Lung (tissue), 12 donors: ENCODE measurements around the gene PRSS23. TPM values are rescaled to one million over a fixed set of nuclear protein-coding genes. Genes with fewer than 3 reads are reported as not detected.
"Not testable (repeated sequence)": the region's sequence is repeated elsewhere in the genome, so short reads cannot be mapped to it uniquely, and the experiment has no call there.

Experiments
- ATAC-seq: fragments of 200-7000 bp; cut with Tn5 transposase; one replicate; pipeline ENCODE4 v1.9.1; 2020; ENCODE audit warnings: moderate number of reproducible peaks; ENCODE audit not compliant: insufficient read depth, low FRiP score
- DNase-seq, 3 donors: peaks; one replicate each; pipeline ENCODE4 v3.0.0-alpha.2; 2013 to 2017
- H3K27ac ChIP-seq, 2 donors: one replicate each; pipeline ENCODE4 v1.5.1; 2013; ENCODE audit warnings: mild to moderate bottlenecking in 2 of 2, moderate library complexity in 2 of 2, control low read depth in 1 of 2, inconsistent platforms in 1 of 2, low read depth in 1 of 2, low read length in 1 of 2
- H3K27me3 ChIP-seq, 3 donors: one replicate each; pipeline ENCODE4 v1.5.1; 2013; ENCODE audit warnings: low read length in 2 of 3; ENCODE audit not compliant: control insufficient read depth in 3 of 3, insufficient read depth in 3 of 3
- H3K36me3 ChIP-seq, 4 donors: one replicate each; pipeline ENCODE4 v1.5.1; 2013; ENCODE audit warnings: low read length in 4 of 4, mild to moderate bottlenecking in 1 of 4, moderate library complexity in 1 of 4; ENCODE audit not compliant: control insufficient read depth in 4 of 4, insufficient read depth in 4 of 4
- H3K4me1 ChIP-seq, 5 donors: one replicate each; pipeline ENCODE4 v1.5.1; 2013; ENCODE audit warnings: low read length in 5 of 5, mild to moderate bottlenecking in 2 of 5, moderate library complexity in 1 of 5; ENCODE audit not compliant: control insufficient read depth in 5 of 5, insufficient read depth in 5 of 5
- H3K4me3 ChIP-seq: one replicate; pipeline ENCODE4 v1.5.1; 2013; ENCODE audit warnings: mild to moderate bottlenecking, control low read depth, moderate library complexity
- H3K9ac ChIP-seq, 2 donors: one replicate each; pipeline ENCODE4 v1.5.1; 2013; ENCODE audit warnings: low read length in 2 of 2, control low read depth in 1 of 2; ENCODE audit not compliant: insufficient read depth in 1 of 2
- H3K9me3 ChIP-seq, 4 donors: one replicate each; pipeline ENCODE4 v1.5.1; 2013; ENCODE audit warnings: low read length in 3 of 4, mild to moderate bottlenecking in 1 of 4, moderate library complexity in 1 of 4; ENCODE audit not compliant: control insufficient read depth in 4 of 4, insufficient read depth in 3 of 4
- CTCF ChIP-seq: IDR thresholded peaks from 2 replicates; pipeline ENCODE4 v1.5.1; 2012; ENCODE audit warnings: mild to moderate bottlenecking; ENCODE audit errors: control extremely low read depth, extremely low read depth
- WGBS, 2 donors: extraction: QIAGEN DNeasy Blood & Tissue Kit; methylation state at CpG; one replicate each; pipeline ENCODE4 v1.1.7; 2013; 5-methylcytosine and 5-hydroxymethylcytosine counted together
- polyA plus RNA-seq, 2 donors: library from polyadenylated mRNA; stranded (reverse); fragments of 200-250 nt; gene quantifications; one replicate each; pipeline ENCODE4 v1.2.1, GENCODE V29; 2013
- total RNA-seq, 2 donors: library from RNA; depleted of rRNA in 1 of 2; stranded (reverse); fragments of >200 nt in 1 of 2; gene quantifications; one replicate each; pipeline ENCODE4 v1.2.1, GENCODE V29; 2014 to 2021
- donor health status: control.
- donor health status: control.
- donor health status: Bipolar disorder and iron deficiency.
- donor health status: healthy.
- donor health status: DM: yes; HTN: yes; CAD: no.

Gene PRSS23
- total and polyA plus RNA-seq, 4 donors = 9.9 to 86.7 (median 35.0) TPM

DNA sequence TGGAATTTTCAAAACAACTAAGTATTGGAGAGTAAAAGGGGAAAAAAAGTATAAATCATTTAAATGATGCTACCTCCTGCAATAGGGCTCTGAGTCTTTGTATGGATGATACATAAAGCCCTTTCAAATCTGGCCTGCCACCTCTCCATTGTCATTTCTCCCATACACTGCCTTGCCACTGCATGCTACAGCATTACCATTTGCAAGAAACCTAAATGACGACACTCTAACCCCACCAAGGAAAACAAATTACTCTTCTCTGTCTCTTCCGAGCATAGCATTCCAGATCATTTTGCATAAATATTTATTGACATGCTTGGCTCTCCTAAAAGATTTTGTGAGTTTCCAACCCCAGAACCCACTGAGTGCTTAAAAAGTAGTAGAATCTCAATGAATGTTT lies 34.5 kb upstream of the PRSS23 start:
- no peaks in the 10 kb centered on the region for H3K4me1 ChIP-seq
- H3K9ac ChIP-seq = no peak overlapping the region
- no peaks in the 10 kb centered on the region for H3K36me3 ChIP-seq
- no peak for ATAC-seq
- H3K27ac ChIP-seq = no peak overlapping the region
- no peak overlapping the region for H3K4me3 ChIP-seq
- no peak for TF ChIP-seq CTCF
- H3K27me3 ChIP-seq = no peaks in the 10 kb centered on the region
- H3K9me3 ChIP-seq = no peaks in the 10 kb centered on the region
- DNase-seq = no peak
- 63 to 71% methylated on average over 2 of the region's 2 CpGs for WGBS, 2 donors

DNA sequence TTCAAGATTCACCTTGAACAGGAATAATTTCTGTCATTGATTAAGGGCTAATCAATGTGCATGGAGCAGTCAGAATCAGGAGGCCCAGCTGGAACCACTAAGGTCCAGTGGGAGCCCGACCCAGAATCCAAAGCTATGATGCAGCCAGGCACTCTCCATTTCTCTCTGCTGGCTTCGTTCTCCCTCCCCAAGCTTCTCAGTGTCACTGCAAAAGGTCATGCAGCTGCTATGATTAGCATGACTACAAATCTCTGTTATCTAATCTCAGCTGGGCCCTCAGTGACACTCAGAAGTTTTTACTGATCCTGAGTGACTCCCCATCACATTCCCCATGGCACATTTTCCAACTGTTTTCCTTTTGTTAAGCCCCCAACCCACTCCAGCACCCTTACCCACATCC lies 31.1 kb upstream of the PRSS23 start:
- DNase-seq = no peak
- Histone ChIP-seq H3K9ac (no peak overlapping the region), H3K27ac (no peak overlapping the region), H3K9me3 (no peaks in the 10 kb centered on the region), H3K27me3 (no peaks in the 10 kb centered on the region), H3K4me1 (peaks cover 0 to 13% (median 5%) of the 10 kb centered on the region in 5 donors), H3K4me3 (no peak overlapping the region), H3K36me3 (no peaks in the 10 kb centered on the region)
- ATAC-seq = no peak
- 63 to 73% methylated on average over 2 of the region's 2 CpGs for WGBS, 2 donors
- no peak for TF ChIP-seq CTCF

GRCh38 chr11:86770473-86771027 lies 29.8 kb upstream of the PRSS23 start:
- not testable (repeated sequence) for H3K9ac ChIP-seq
- 92 to 95% methylated on average over 20 to 34 of the region's 34 CpGs for WGBS, 2 donors

GRCh38 chr11:86772999-86773398 lies 27.3 kb upstream of the PRSS23 start:
- no peaks in the 10 kb centered on the region for H3K27me3 ChIP-seq
- H3K4me1 ChIP-seq = peaks cover 0 to 13% (median 5%) of the 10 kb centered on the region in 5 donors
- 68 to 95% methylated on average over 2 of the region's 2 CpGs for WGBS, 2 donors
- ATAC-seq (no peak), DNase-seq (no peak)
- no peak overlapping the region for H3K27ac ChIP-seq
- H3K36me3 ChIP-seq = no peaks in the 10 kb centered on the region
- no peak overlapping the region for H3K9ac ChIP-seq
- no peak for TF ChIP-seq CTCF
- no peaks in the 10 kb centered on the region for H3K9me3 ChIP-seq
- no peak overlapping the region for H3K4me3 ChIP-seq

More at GRCh38 chr11:86770473-86771027, 29.8 kb upstream of the PRSS23 start:
- not testable (repeated sequence) for DNase-seq, H3K36me3 ChIP-seq, H3K27me3 ChIP-seq, H3K9me3 ChIP-seq, ATAC-seq, H3K27ac ChIP-seq, H3K4me3 ChIP-seq
- H3K4me1 ChIP-seq = peaks cover 0 to 13% (median 5%) of the 10 kb centered on the region in 5 donors
